SK-N-SH (cell line): ENCODE data around the gene PDE4D. TPM values are rescaled to one million over a fixed set of nuclear protein-coding genes. Genes with fewer than 3 reads are reported as not detected.

ENCODE experiments used
- CTCF ChIA-PET: fragments of 300-600, 350-600 bp; formaldehyde crosslinking; extraction: SDS; loops from one replicate; lab custom pipeline; 2021; lab: Yijun Ruan, JAX
- POLR2A ChIA-PET: fragments of 350-600 bp; sonication (Branson Sonifier 250); formaldehyde crosslinking; extraction: SDS; loops from one replicate; lab custom pipeline; 2020; ENCODE audit warnings: antibody characterized with exemption, inconsistent platforms; lab: Yijun Ruan, JAX
- DNase-seq: peaks from one replicate; pipeline ENCODE4 v3.0.0; 2012
- H2AFZ ChIP-seq: fragments of 200-600 bp; sonication (generic); 2 replicates; pipeline ENCODE4 v1.8.1; 2016; ENCODE audit warnings: antibody characterized with exemption, mild to moderate bottlenecking, low read depth
- H3F3A ChIP-seq: fragments of 200-600 bp; sonication (generic); replicated peaks from 2 replicates; pipeline ENCODE3; 2016; ENCODE audit warnings: antibody characterized with exemption, mild to moderate bottlenecking; ENCODE audit not compliant: insufficient read depth
- H3K27ac ChIP-seq, 2 experiments: fragments of 200-500 bp in 1 of 2; fragments of 200-600 bp in 1 of 2; sonication (Bioruptor generic) in 1 of 2; sonication (generic), shearing (Covaris generic) in 1 of 2; 2 replicates each; pipeline versions ENCODE4 v1.5.1 to v1.6.1; 2014 to 2016; ENCODE audit warnings: low read depth in 2 of 2, inconsistent platforms in 1 of 2, low read length in 1 of 2, mild to moderate bottlenecking in 1 of 2, mixed read lengths in 1 of 2
- H3K27me3 ChIP-seq: fragments of 200-600 bp; sonication (generic), shearing (Covaris generic); 2 replicates; pipeline ENCODE4 v1.6.1; 2016; ENCODE audit warnings: mixed run types; ENCODE audit not compliant: insufficient read depth
- H3K36me3 ChIP-seq, 2 experiments: fragments of 200-500 bp in 1 of 2; fragments of 200-600 bp in 1 of 2; sonication (Bioruptor generic) in 1 of 2; sonication (generic) in 1 of 2; replicated peaks in 1 of 2; 2 replicates each; pipeline versions ENCODE3 to v1.5.1; 2014 to 2016; ENCODE audit warnings: low read length in 1 of 2, mild to moderate bottlenecking in 1 of 2; ENCODE audit not compliant: insufficient read depth in 2 of 2, control insufficient read depth in 1 of 2
- H3K4me1 ChIP-seq, 2 experiments: fragments of 200-500 bp in 1 of 2; fragments of 200-600 bp in 1 of 2; sonication (Bioruptor generic) in 1 of 2; sonication (generic), shearing (Covaris generic) in 1 of 2; 2 replicates each; pipeline versions ENCODE4 v1.5.1 to v1.6.1; 2014 to 2016; ENCODE audit warnings: low read depth in 1 of 2, low read length in 1 of 2, mixed run types in 1 of 2; ENCODE audit not compliant: insufficient read depth in 2 of 2, control insufficient read depth in 1 of 2
- H3K4me2 ChIP-seq: fragments of 200-600 bp; sonication (generic), shearing (Covaris generic); 2 replicates; pipeline ENCODE4 v1.6.1; 2017; ENCODE audit warnings: mixed run types
- H3K4me3 ChIP-seq, 2 experiments: fragments of 200-500 bp in 1 of 2; fragments of 200-600 bp in 1 of 2; sonication (Bioruptor generic) in 1 of 2; sonication (generic), shearing (Covaris generic) in 1 of 2; 2 replicates each; pipeline versions ENCODE4 v1.5.1 to v1.8.1; 2014 to 2016; ENCODE audit warnings: low read depth in 2 of 2, inconsistent platforms in 1 of 2, low read length in 1 of 2, mild to moderate bottlenecking in 1 of 2, mixed read lengths in 1 of 2, moderate library complexity in 1 of 2
- H3K79me2 ChIP-seq: fragments of 200-600 bp; sonication (generic); 2 replicates; pipeline ENCODE4 v1.8.1; 2017; ENCODE audit warnings: mild to moderate bottlenecking; ENCODE audit not compliant: insufficient read depth
- H3K9ac ChIP-seq: fragments of 200-600 bp; sonication (generic); 2 replicates; pipeline ENCODE4 v1.6.1; 2017; ENCODE audit warnings: mixed run types
- H3K9me2 ChIP-seq: fragments of 200-600 bp; sonication (generic); 2 replicates; pipeline ENCODE4 v1.6.1; 2017; ENCODE audit warnings: mixed run types
- H3K9me3 ChIP-seq: fragments of 200-600 bp; sonication (generic); 2 replicates; pipeline ENCODE4 v1.6.1; 2017; ENCODE audit warnings: mixed run types, mild to moderate bottlenecking, moderate library complexity
- H4K20me1 ChIP-seq: fragments of 200-600 bp; sonication (generic); 2 replicates; pipeline ENCODE4 v1.6.1; 2017; ENCODE audit warnings: mild to moderate bottlenecking, mixed run types; ENCODE audit not compliant: insufficient read depth
- CHD2 ChIP-seq: fragments of 150-350 bp; IDR thresholded peaks from 2 replicates; pipeline ENCODE4 v1.6.1; 2018; ENCODE audit warnings: low read length; ENCODE audit not compliant: partially characterized antibody
- CTCF ChIP-seq: fragments of 200-600 bp; sonication (generic); IDR thresholded peaks from 2 replicates; pipeline ENCODE4 v1.6.1; 2017; ENCODE audit warnings: antibody characterized with exemption, mild to moderate bottlenecking, moderate library complexity
- ELF1 ChIP-seq: IDR thresholded peaks from 2 replicates; pipeline ENCODE4 v1.4.0; 2012
- EP300 ChIP-seq, 2 experiments: IDR thresholded peaks; 2 replicates each; pipeline versions ENCODE4 v1.4.0 to v1.6.1; 2012; ENCODE audit warnings: borderline replicate concordance in 1 of 2, low read depth in 1 of 2, low read length in 1 of 2
- EZH2phosphoT487 ChIP-seq: fragments of 200-600 bp; sonication (generic); IDR thresholded peaks from 2 replicates; pipeline ENCODE4 v1.6.1; 2017; ENCODE audit warnings: low read depth, mixed run types, mild to moderate bottlenecking, antibody characterized with exemption, moderate library complexity, borderline replicate concordance
- FOSL2 ChIP-seq: IDR thresholded peaks from 2 replicates; pipeline ENCODE4 v1.4.0; 2012; ENCODE audit warnings: low read depth, mild to moderate bottlenecking, moderate library complexity, borderline replicate concordance
- FOXJ3 ChIP-seq: sonication (generic); formaldehyde crosslinking; IDR thresholded peaks from 2 replicates; pipeline ENCODE4 v1.5.1; 2020; ENCODE audit warnings: mild to moderate bottlenecking, missing genetic modification reagents
- FOXM1 ChIP-seq: IDR thresholded peaks from 2 replicates; pipeline ENCODE4 v1.4.0; 2012; ENCODE audit warnings: low read depth, mild to moderate bottlenecking
- GABPA ChIP-seq: IDR thresholded peaks from 2 replicates; pipeline ENCODE4 v1.4.0; 2012; ENCODE audit warnings: low read depth, mild to moderate bottlenecking
- GATA2 ChIP-seq: sonication (generic); formaldehyde crosslinking; IDR thresholded peaks from 2 replicates; pipeline ENCODE4 v1.5.0; 2020; ENCODE audit warnings: mild to moderate bottlenecking, missing genetic modification reagents
- JUND ChIP-seq: IDR thresholded peaks from 2 replicates; pipeline ENCODE4 v1.4.0; 2012
- NFIC ChIP-seq: IDR thresholded peaks from 2 replicates; pipeline ENCODE4 v1.4.0; 2012; ENCODE audit warnings: borderline replicate concordance
- NRF1 ChIP-seq: IDR thresholded peaks from 2 replicates; pipeline ENCODE4 v1.6.1; 2012; ENCODE audit warnings: low read depth, mild to moderate bottlenecking, low read length
- RCOR1 ChIP-seq: fragments of 150-350 bp; IDR thresholded peaks from 2 replicates; pipeline ENCODE4 v1.6.1; 2017; ENCODE audit warnings: antibody characterized with exemption, low read length
- RXRA ChIP-seq: IDR thresholded peaks from 2 replicates; pipeline ENCODE4 v1.4.0; 2012; ENCODE audit warnings: low read depth, mild to moderate bottlenecking, borderline replicate concordance
- TCF12 ChIP-seq: IDR thresholded peaks from 2 replicates; pipeline ENCODE4 v1.4.0; 2012
- TEAD4 ChIP-seq: IDR thresholded peaks from 2 replicates; pipeline ENCODE4 v1.4.0; 2012; ENCODE audit warnings: mild to moderate bottlenecking, borderline replicate concordance; ENCODE audit not compliant: insufficient read depth
- USF2 ChIP-seq: fragments of 150-350 bp; IDR thresholded peaks from 2 replicates; pipeline ENCODE4 v1.6.1; 2017; ENCODE audit warnings: antibody characterized with exemption, low read length, low read depth, borderline replicate concordance
- YY1 ChIP-seq: IDR thresholded peaks from 2 replicates; pipeline ENCODE4 v1.4.0; 2012; ENCODE audit warnings: low read depth, mild to moderate bottlenecking
- WGBS: methylation state at CpG from one replicate; pipeline ENCODE4 v1.1.6; 2017; ENCODE audit warnings: low lambda C conversion rate; 5-methylcytosine and 5-hydroxymethylcytosine counted together
- polyA plus RNA-seq, 3 experiments: library from polyadenylated mRNA; depleted of rRNA; stranded (reverse); fragments of >200 nt; gene quantifications; 2 replicates each; pipeline ENCODE4 v1.2.3, GENCODE V29; 2012
- TF ChIP-seq, protein P1 (sequence below): fragments of 150-350 bp; IDR thresholded peaks from 2 replicates; pipeline ENCODE4 v1.6.1; 2016; ENCODE audit warnings: mild to moderate bottlenecking, low read depth, low read length

The PDE4D gene
- polyA plus RNA-seq, 1 of the 3 experiments (the other 2 are of a cell fraction): 2.4 TPM

- TF ChIP-seq TEAD4: no peak
- TF ChIP-seq FOXM1: no peak
- TF ChIP-seq RXRA: no peak
- no peak for TF ChIP-seq NRF1
- no peak for TF ChIP-seq GABPA
- TF ChIP-seq CTCF: no peak
These were observed 959.5 kb downstream of the PDE4D start (continued) for GRCh38 chr5:58933891-58934628.

- no peaks in the 10 kb centered on the region for H3K9me3 ChIP-seq
- no peaks in the 10 kb centered on the region for H3K4me1 ChIP-seq
- ChIA-PET CTCF (no interaction called here), POLR2A (no interaction called here)
- H2AFZ ChIP-seq: no peak overlapping the region
- H3K4me3 ChIP-seq: no peak overlapping the region
- H3K27ac ChIP-seq: no peak overlapping the region
- H3K9ac ChIP-seq: no peak overlapping the region
- no peaks in the 10 kb centered on the region for H4K20me1 ChIP-seq
- DNase-seq: no peak
- 54% methylated on average over 4 of the region's 4 CpGs for WGBS
- H3F3A ChIP-seq: no peaks in the 10 kb centered on the region
- no peaks in the 10 kb centered on the region for H3K36me3 ChIP-seq
- no peaks in the 10 kb centered on the region; the same call in 1 of the 2 replicates for H3K27me3 ChIP-seq
- H3K79me2 ChIP-seq: no peaks in the 10 kb centered on the region
- no peaks in the 10 kb centered on the region for H3K9me2 ChIP-seq
- no peak for TF ChIP-seq TEAD4
- no peak for TF ChIP-seq JUND
- TF ChIP-seq FOXM1: no peak
- TF ChIP-seq NFIC: no peak
- TF ChIP-seq ELF1: no peak
- no peak for TF ChIP-seq GATA2 (CRISPR knock-in tag)
- no peak for TF ChIP-seq YY1
- TF ChIP-seq FOSL2: no peak
- TF ChIP-seq FOXJ3 (CRISPR knock-in tag): no peak
- no peak for TF ChIP-seq TCF12
- no peak overlapping the region for H3K4me2 ChIP-seq
These were observed 961.4 kb downstream of the PDE4D start for GRCh38 chr5:58932057-58932612.

DNA sequence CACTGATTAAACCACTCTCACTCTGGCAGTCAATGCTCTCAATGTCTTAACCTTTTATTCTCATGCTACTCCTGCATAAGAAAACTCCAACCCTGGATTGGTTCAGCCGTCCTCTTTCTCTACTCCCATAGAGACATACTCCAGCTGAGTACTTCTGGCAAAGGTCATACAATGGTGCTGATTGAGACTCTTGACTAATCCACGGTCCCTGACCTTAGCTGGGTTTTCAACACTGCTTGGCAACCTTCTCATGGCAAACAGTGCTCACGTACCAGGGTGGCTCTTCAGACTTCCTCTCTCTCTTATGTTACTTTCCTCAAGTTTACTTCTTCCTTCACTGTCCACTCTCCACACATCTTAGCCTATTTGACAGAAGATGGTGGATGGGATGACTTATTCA is 963.0 kb downstream of the PDE4D start:
- Histone ChIP-seq H3K4me2 (no peak overlapping the region), H3K9me3 (no peaks in the 10 kb centered on the region)
- CTCF ChIA-PET: no interaction called here
- TF ChIP-seq FOSL2 (no peak), EZH2phosphoT487 (no peak), RCOR1 (no peak), EP300 (IDR thresholded peaks at IDR 0.05; ENCODE audit: borderline replicate concordance in 1 of 2, low read depth in 1 of 2, low read length in 1 of 2) (no peak), GABPA (no peak), USF2 (no peak), CHD2 (no peak)
- TF ChIP-seq, protein P1, sequence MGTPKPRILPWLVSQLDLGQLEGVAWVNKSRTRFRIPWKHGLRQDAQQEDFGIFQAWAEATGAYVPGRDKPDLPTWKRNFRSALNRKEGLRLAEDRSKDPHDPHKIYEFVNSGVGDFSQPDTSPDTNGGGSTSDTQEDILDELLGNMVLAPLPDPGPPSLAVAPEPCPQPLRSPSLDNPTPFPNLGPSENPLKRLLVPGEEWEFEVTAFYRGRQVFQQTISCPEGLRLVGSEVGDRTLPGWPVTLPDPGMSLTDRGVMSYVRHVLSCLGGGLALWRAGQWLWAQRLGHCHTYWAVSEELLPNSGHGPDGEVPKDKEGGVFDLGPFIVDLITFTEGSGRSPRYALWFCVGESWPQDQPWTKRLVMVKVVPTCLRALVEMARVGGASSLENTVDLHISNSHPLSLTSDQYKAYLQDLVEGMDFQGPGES: no peak

More for the DNA sequence above, 963.0 kb downstream of the PDE4D start:
- DNase-seq: no peak
- Histone ChIP-seq H3F3A (no peaks in the 10 kb centered on the region), H3K79me2 (no peaks in the 10 kb centered on the region), H3K4me3 (no peak overlapping the region), H3K36me3 (no peaks in the 10 kb centered on the region), H3K9me2 (no peaks in the 10 kb centered on the region), H3K4me1 (no peaks in the 10 kb centered on the region), H4K20me1 (no peaks in the 10 kb centered on the region), H3K9ac (no peak overlapping the region), H3K27ac (no peak overlapping the region), H3K27me3 (no peaks in the 10 kb centered on the region; the same call in 1 of the 2 replicates), H2AFZ (no peak overlapping the region)
- 49% methylated on average over 3 of the region's 3 CpGs for WGBS
- POLR2A ChIA-PET: no interaction called here
